HG03460 (cell line): Measurements from ENCODE around the gene PIGZ.

ENCODE experiments used
- ATAC-seq: cut with Tn5 transposase; IDR thresholded peaks from one replicate; pipeline ENCODE4 v1.9.1; 2021; ENCODE audit not compliant: unreplicated experiment

Gene PIGZ

GRCh38 chr3:196968233-196969133, at the start of gene PIGZ:
Gene PIGZ, minus strand, starts transcription at chr3:196968833. Its CDS starts 16,802 bp downstream, at chr3:196952031.
- ATAC-seq: peak; percentile 60

GRCh38 chr3:197017003-197017402, 48.4 kb upstream of the PIGZ start:
- ATAC-seq: no peak

GRCh38 chr3:197015790-197016736, 47.4 kb upstream of the PIGZ start:
- ATAC-seq: no peak

GRCh38 chr3:197014942-197015575, 46.4 kb upstream of the PIGZ start:
- no peak for ATAC-seq

GRCh38 chr3:197014024-197014423, 45.4 kb upstream of the PIGZ start:
- ATAC-seq: no peak

GRCh38 chr3:197012540-197012883, 43.9 kb upstream of the PIGZ start:
- ATAC-seq: no peak

GRCh38 chr3:197011780-197012539, 43.3 kb upstream of the PIGZ start:
- ATAC-seq: no peak

GRCh38 chr3:197010556-197011351, 42.1 kb upstream of the PIGZ start:
- ATAC-seq: no peak

GRCh38 chr3:197009532-197010019, 40.9 kb upstream of the PIGZ start:
- ATAC-seq: no peak

- no peak for ATAC-seq
These were observed 40.0 kb upstream of the PIGZ start for GRCh38 chr3:197008436-197009209.

GRCh38 chr3:197007953-197008352, 39.3 kb upstream of the PIGZ start:
- no peak for ATAC-seq

- no peak for ATAC-seq
These were observed 38.8 kb upstream of the PIGZ start for GRCh38 chr3:197007296-197007940.

- ATAC-seq: no peak
These were observed 38.2 kb upstream of the PIGZ start for GRCh38 chr3:197006860-197007259.

GRCh38 chr3:197006446-197006845, 37.8 kb upstream of the PIGZ start:
- ATAC-seq: no peak

GRCh38 chr3:197003461-197004385, 35.1 kb upstream of the PIGZ start:
- ATAC-seq: no peak

GRCh38 chr3:197002701-197003454, 34.2 kb upstream of the PIGZ start:
- peak; percentile 72 for ATAC-seq
